GM18873 (cell line): Measurements from ENCODE around the gene DHRS12.

Experiments used
- ATAC-seq: cut with Tn5 transposase; IDR thresholded peaks from one replicate; pipeline ENCODE4 v1.9.1; 2021; ENCODE audit warnings: mild to moderate bottlenecking, moderate library complexity, moderate number of reproducible peaks; ENCODE audit not compliant: unreplicated experiment, low FRiP score

The DHRS12 gene

DNA sequence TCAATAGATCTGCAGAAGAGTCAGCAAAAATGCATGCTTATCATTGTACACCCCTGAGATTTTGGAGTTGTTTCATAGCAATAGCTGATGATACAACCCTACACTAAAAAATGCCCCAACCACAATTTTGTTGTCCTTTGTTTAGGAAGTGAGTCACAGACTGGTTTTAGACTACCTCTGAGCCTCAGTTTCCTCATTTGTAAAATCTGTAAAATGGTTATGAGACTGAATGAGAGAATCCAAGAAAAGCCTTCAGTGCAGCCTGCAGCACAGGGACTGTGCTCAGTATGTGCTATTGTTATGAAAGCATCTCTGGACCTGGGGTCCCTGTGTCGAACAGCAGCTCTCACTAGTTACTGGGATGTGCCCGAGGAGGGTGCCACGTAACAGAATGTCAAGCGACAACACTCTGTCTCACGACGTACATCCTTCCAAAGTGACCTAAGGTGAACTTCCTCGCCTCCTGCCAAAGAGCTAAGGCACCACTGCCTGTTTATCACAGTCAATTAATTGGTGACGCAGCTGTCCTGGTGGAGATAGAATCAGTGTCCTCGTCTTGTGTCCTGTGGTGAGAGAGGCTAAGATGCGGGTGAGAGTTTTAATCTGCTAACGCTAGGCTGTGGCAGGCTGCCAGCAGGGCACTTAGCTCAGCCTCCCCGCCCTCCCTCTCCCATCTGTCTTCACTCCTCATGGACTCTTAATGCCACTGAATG is 18.1 kb downstream of the DHRS12 start:
- ATAC-seq: no peak

DNA sequence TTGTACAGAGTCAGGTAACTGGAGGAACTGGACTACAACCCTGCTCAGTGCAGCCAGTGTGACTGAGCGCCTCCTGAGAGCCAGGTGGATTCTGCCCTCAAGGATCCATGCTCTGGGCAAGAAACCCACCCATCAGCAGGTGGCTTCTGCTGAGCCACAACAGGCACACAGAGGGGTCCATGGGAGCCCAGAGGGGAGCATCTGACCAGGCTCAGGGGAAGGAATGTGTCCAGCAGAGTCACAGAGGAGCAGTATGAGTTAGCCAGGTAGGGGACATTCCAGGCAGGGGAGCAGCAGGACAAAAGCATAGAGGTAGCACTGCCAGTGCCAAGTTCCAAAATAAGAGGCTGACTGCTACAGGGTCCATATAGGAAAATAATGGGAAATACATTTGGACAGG is 19.9 kb downstream of the DHRS12 start:
- no peak for ATAC-seq

DNA sequence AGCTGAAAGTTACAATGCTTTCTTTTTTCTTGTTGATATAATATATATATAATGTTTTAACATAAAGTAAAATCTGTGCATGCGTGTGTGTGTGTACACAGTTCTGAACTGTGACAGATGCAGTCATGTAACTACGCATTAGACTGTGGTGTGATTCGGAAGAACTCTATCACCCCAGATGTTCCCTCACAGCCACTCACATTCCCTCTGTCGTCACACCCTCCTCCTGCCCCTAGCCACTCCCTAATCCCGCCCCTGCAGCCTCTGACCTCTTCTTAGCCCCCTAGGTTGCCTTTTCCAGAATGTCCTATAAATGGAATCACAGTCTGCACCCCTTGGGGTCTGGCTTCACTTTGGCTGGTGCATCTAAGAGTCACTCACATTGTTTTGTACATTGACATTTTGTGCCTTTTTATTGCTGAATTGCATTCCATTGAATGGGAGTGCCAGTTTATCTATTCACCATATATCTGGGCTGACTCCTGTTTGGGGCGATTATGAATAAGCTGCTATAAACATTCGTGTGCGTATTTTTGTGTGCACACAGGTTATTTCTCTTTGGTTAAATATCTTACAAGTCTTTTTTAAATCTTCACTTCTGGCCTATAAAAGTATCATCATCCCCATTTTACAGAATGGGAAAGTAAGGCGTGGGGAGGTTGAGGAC is 20.4 kb downstream of the DHRS12 start:
- no peak for ATAC-seq

DNA sequence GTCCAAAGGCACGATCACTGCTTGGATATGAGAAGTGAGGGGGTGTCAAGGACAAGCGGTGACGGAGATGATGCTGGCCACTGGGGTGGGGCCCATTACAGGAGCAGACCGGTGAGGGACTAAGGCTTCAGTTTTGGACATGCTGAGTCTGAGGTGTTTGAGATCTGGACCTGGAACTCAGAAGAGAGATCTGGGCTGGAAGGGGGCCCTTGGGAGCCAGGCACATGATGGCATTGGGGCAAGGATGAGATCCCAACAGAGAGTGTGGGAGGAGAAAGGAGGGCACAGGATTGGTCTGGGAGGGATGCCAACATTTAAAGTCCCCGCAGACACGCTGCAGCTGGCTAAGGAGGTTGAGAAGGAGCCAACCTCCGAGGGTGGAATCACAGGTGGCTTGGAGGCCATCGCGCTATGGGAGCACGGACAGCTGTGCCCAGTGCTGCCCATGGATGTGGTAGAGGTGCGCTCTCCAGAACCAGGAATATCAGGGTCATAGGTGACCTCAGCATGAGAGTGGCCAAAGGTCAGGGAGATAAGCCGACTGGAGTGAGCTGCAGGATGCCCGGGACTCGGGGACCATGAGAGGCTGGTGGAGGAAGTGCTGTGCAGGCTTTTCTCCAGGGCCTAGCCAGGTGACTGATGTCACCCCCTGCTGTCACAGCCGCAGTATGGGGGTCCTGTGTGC is 21.8 kb downstream of the DHRS12 start:
- ATAC-seq: no peak

DNA sequence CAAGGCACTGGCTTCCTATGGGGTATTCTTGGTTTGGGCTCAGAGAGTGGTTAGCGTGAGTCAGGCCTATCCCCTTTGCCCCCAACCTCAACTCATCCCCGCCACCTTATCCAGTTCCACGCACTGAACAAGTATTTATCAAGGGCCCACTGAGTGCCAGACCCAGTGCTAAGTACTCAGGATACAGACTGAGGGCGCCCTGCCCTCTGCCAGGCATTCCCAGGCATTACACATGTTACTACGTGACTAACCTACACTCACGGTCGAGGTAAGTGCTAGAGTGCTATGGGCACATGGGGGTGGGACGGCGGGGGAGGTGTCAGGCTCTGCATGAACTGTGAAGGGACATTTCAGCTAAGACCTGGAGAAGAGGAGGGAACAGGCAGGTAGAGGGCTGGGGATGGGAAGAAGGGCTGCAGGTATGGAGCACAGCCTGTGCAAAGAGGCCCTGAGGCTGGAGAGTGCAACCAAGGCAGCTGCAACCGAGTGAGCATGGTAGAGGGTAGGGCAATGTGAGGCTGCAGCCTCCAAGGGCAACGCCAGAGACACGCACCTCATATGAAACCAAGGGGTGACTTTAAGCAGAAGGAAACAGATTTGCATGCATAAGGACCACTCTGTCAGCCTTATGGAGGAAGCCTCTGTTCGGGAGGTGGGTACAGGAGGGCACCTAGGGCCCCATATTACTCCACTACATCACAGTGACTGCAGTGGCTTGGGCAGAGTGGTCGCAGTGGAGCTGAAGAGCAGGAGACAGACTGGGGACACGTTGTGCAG is 22.5 kb downstream of the DHRS12 start:
- ATAC-seq: no peak

DNA sequence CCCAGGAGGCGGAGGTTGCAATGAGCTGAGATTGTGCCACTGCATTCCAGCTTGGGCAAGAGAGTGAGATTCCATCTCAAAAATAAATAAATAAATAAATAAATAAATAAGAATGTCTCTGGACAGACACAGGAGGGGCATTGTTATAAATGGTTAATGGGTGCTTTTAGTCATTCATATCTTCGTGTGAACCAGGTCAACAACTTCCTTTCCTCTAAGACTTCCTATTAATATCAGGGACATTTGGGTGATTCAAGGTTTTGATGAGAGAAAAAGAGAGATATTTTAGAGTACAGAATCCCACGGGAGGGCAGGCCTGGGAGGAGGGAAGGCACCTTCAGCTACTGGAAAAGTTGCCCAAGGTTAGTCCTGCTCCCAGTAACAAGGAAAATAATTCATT is 23.9 kb downstream of the DHRS12 start:
- ATAC-seq: no peak

DNA sequence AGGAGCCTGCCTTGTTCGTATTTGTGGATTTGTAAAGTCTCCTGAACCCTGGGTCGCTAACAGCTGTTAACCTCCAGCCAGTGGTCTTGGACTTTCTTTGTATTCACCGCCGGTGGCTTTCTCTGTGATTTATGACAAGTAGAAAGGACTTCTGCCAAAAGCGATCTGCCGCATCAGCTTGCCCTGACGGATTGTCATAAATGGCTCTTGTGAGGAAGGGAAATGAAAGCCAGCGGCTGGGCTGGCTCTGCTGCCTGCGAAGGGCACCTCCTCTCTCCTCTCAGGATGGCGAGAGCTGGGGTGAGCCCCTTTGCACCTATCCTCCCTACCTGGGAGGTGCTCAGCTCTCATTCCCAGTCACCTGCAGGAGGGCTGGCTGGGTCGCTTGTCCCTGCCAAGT is 25.6 kb downstream of the DHRS12 start:
- ATAC-seq: no peak

DNA sequence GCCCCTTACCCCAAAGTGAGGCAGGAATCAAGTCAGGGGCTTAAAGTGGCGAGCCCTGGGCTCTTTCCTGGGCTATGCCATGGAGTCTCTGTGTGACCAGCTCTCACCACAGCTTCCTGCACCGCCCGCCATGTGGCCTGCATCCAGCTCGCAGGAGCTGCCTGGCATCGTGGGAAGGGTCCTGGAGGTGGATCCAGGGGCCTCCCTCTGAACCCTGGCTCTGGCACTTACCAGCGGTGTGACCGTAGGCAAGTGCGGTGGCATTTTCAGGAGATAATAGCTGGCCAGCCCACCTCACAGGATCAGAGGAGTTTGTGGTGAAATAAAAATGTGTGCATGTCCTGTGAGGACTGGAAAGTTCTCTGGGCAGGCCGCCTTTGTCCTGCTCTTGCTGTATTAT is 26.0 kb downstream of the DHRS12 start:
- no peak for ATAC-seq

DNA sequence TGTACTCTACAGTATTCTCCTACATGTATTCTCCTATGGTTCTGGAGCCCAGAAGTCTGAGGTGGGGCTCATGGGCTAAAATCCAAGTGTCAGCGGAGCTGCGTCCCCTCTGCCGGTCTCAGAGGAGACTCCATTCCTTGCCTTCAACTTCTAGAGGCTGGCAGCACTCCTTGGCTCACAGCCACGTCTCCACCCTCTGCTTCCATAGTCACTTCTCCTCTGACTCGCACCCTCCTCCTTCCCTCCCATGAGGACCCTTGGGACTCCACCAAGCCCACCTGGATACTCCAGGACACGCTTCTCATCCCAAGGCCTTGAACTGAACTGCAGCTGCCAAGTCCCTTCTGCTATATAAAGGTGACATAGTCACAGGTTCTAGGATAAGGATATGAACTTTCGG is 27.8 kb downstream of the DHRS12 start:
- no peak for ATAC-seq

DNA sequence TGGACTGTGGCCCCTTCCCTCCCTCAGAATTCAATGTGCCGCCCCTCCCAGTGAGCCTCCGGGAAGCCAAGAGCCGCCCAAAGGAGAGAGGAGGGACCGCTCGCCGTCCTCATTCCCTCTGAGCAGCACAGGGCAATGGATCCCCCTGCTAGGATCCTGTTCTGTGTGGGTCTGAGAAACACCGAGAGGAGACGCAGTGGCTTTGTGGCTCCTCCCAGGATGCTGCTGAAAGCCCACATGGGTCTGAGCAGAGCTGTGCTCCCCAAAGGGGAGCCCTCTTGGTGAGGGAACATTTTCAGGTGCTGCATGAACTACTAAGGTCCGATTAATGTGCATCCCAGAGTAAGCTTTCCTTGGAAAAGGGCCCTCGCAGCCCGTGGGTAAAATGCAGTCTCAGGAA is 30.4 kb downstream of the DHRS12 start:
- no peak for ATAC-seq

DNA sequence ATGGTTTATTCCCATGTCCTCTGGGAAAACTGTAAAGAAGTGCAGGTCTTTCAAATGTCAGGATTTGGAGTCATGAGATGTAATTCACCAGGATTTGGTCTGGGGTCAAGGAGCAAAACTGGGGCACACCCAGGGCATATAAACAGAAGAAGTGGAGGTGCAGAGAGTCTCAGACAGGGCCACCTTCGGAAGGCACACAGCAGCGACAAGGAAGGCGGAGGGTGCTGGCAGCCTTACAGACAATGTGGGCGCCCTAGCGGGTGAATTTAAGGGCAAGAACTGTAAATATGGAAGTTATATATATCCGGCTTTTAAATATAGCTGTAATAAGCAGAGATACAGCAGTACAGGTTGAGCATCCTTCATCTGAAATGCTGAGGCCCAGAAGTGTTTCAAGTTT is 31.2 kb downstream of the DHRS12 start:
- no peak for ATAC-seq

DNA sequence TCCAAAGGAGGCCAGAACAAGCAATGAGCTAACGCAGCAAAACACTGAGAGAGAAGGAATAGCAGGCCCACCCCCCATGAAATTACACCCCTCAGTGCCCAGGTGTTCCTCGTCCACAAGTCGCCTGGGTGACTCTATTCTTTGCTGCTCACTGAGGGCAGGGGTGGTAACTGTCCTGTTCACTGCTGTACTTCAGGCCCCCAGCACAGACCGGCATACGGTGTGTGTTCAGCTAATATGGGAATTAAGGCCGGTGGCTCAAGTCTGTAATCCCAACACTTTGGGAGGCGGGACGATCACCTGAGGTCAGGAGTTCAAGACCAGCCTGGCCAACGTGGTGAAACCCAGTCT is 31.9 kb downstream of the DHRS12 start:
- ATAC-seq: no peak

DNA sequence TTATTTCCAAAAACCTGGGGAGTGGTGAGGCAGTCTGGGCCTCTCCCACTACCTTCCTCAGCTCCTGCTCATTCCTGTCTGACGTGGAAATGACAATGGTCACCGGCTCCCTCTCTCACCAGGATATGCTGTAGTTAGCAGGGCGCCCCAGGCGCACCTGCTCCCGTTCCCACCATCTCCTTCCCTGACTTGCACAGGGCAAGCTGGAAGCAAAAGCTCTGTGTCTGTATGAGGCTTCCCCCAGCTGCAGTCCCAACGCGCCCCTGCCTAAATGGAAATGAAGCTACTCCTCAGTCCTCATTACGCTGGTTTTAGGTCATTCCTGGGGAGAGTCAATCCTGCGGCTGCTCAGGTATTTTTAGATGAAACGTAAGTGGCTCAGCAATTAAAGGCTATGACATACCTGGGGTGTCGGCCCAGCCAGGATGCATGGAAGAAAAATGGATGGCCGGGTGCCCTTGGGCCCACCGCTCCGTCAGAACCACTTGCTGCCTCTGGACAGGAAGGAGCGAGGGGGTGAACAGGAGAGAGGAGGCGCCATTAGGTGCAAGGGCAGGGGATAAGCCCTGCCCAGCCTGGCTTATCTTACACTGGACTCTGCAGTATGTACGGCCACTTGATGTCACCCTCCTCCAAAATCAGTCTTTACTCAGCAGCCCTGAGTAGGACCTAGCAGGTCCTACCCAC is 32.4 kb downstream of the DHRS12 start:
- no peak for ATAC-seq

DNA sequence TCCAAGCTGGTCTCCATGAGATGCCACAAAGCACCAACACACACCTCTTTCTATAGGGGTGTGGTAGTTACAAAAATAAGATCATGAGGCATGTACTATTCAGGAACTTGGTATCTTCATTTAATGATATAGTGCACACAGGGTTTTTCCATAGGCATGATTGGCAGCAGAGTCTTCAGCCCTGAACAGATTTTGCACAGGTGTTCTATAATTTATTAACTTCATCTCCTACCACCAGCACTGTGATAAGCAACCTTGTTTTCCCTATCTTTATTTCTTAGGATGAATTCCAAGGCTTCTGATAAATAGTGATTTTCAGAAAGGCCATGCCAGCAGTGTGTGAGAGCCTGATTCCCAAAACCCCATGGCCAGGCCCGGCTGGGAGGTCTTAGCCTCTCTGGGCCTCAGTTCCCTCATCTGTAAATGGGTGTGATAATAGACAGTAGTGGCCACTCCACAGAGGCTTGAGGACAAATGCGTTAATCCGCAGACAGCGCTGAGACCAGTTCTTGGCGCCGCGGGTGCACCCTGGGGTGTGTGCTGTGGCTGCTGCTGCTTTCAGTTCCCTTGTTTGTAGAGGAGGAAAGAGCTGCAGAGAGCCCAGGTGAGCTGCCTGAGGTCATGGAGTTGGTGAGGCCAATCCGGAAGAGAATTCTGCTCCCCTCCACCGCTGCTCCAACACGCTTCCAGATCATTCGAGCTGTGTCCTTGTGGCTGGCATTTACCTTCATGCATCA is 33.1 kb downstream of the DHRS12 start:
- ATAC-seq: no peak

DNA sequence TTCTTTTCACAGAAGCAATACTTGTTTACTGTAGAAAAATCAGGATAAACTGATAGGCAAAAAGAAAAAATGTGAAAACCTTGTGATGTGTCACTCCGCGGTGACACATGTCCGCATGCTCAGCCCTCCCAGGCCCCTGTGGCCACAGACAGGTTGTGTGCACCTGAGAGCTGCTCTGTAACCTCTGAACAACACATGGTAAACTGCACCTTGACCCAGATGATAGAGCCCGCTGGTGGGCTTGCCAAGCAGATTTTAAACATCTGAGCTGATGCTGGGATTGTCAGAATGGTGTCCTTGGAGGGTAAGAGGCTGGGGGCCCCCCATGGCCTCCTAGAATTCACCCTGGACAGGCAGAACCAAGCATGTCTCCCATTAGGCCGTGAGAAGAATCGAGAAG is 33.8 kb downstream of the DHRS12 start:
- no peak for ATAC-seq

DNA sequence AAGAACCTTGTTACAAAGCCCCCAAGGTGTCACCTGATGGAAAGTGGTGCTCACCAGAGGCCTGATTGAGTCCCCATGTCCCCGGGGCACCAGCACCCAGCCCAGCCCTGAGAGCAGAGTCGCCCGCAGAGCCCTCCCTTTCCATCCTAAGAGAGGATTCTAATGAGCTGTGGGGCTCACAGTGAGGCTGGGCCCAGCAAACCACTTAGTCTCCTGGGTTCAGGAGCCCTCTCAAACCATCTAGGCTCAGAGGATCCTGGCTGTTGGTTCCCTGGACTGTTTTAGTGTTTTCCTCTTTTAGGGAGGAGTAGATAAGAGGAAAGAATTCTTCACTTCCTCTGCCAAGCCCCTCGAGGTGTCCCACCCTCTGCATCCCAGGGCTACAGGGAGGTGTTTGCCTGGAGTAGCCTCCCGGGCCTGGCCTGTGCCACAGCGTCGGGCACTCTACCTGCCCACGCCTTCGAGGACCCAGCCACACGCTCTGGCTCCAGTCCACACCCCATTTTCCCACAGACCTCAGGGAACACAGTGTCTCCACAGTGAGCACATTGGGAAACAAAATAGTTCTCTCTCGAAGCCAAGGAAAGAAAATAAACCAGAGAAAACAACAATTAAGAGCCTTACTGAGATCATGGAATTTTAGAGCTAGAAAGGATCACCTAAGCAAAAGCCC is 34.4 kb downstream of the DHRS12 start:
- no peak for ATAC-seq

DNA sequence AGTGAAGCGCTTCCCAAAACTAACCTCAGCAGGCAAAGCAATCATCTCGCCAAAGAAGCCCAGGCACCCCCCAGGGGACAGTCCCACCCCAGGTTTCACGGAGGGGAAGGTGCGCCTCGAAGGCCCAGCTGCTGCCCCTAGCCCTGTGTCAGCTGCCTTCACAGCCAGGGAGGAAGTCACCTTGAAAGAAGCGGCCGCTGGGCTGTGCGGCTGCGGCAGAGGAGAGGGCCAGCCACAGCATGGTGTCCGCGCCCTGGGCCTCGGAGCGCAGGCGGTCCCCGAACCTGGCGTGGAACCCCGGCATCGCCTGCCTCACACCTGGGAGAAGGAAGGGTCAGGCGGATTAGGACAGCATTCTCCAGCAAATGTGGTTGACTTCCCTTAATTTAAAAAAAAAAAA is 35.0 kb downstream of the DHRS12 start:
- ATAC-seq: no peak

DNA sequence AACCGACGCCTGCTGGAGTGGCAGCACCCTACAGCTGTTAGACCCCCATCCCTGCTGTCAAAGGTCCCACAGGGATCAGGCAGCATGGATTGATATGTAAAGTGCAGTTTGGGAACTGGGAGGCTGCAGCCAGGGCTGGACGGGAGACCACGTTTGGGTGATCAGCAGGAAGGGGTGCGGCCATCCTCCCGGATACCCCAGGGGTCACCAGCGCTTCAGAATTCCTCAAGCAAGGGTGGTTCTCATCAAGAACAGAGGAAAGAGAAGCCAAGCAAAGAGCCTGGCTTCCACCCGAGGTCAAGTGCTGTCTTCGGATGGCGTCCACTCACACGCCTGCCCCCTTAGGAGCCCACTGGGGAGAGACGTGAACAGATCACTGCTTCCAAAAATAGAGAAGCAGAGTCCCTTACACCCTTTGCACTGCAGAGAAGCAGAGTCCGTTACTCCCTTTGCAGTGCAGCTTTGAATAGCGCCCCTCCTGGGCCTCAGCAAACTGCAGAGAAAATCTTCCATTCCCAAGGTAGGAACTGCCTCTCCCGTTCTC is 35.5 kb downstream of the DHRS12 start:
- no peak for ATAC-seq

DNA sequence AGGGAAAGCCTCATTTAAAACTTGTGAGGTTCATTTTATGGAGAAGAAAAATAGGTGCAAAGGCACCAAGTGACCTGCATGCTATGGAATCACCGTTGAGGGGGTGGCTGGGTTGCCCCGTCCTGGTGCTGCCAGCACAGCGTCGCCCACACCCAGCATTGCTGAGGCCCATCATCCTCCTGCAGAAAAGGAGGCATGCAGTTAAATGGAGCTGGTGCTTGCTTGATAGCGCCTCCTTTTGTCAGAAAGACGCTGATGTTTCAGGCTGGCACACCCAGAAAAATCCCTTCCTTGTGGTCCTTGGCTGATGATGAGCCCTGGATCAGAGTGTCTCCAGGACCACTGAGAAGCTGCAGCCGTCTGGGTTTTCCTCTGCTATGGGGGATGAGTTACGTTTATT is 36.9 kb downstream of the DHRS12 start:
- no peak for ATAC-seq
